ENCODE results near the gene SLC28A1.

SLC28A1 gene

GRCh38 chr15:84942456-84942855 is 58.0 kb downstream of the SLC28A1 start:
- DNase-seq: no peak

- no peak for DNase-seq
Measured at GRCh38 chr15:84944311-84944710, 59.8 kb downstream of the SLC28A1 start.

- no peak for DNase-seq
Measured at GRCh38 chr15:84944861-84945260, 60.4 kb downstream of the SLC28A1 start.

GRCh38 chr15:84946772-84947489 is 62.5 kb downstream of the SLC28A1 start:
- DNase-seq: no peak

- no peak for DNase-seq
Measured at GRCh38 chr15:84947947-84948830, 63.7 kb downstream of the SLC28A1 start.

GRCh38 chr15:84949043-84949442 is 64.6 kb downstream of the SLC28A1 start:
- no peak for DNase-seq

- no peak for DNase-seq
Measured at GRCh38 chr15:84949845-84950569, 65.5 kb downstream of the SLC28A1 start.

- no peak for DNase-seq
Measured at GRCh38 chr15:84950570-84951111, 66.2 kb downstream of the SLC28A1 start.

GRCh38 chr15:84951736-84952135 is 67.3 kb downstream of the SLC28A1 start:
- no peak for DNase-seq

GRCh38 chr15:84953136-84953535 is 68.7 kb downstream of the SLC28A1 start:
- DNase-seq: no peak

- no peak for DNase-seq
Measured at GRCh38 chr15:84953726-84954125, 69.3 kb downstream of the SLC28A1 start.

- DNase-seq: peak; percentile 35 to 57
Measured at GRCh38 chr15:84955089-84955848, 70.8 kb downstream of the SLC28A1 start.

GRCh38 chr15:84956199-84956598 is 71.7 kb downstream of the SLC28A1 start:
- no peak for DNase-seq

- DNase-seq: no peak
Measured at GRCh38 chr15:84960391-84961113, 76.1 kb downstream of the SLC28A1 start.

GRCh38 chr15:84961114-84961452 is 76.6 kb downstream of the SLC28A1 start:
- no peak for DNase-seq

GRCh38 chr15:84961707-84962106 is 77.2 kb downstream of the SLC28A1 start:
- no peak for DNase-seq

- no peak for DNase-seq
Measured at GRCh38 chr15:84962955-84963354, 78.5 kb downstream of the SLC28A1 start.

- peak in 1 of 2 experiments; percentile 18 for DNase-seq
Measured at GRCh38 chr15:84967380-84967779, 82.9 kb downstream of the SLC28A1 start.

- DNase-seq: no peak
Measured at GRCh38 chr15:84968301-84968700, 83.8 kb downstream of the SLC28A1 start.

- DNase-seq: no peak
Measured at GRCh38 chr15:84969257-84969656, 84.8 kb downstream of the SLC28A1 start.

- DNase-seq: no peak
Measured at GRCh38 chr15:84970843-84971242, 86.4 kb downstream of the SLC28A1 start.
